CD4-positive, alpha-beta T cell treated with Interleukin-12 subunit alpha and Interleukin-12 subunit beta, for 1 hour (primary cell): ENCODE measurements around the gene HES1.

Source experiments
- DNase-seq: peaks from one replicate; pipeline ENCODE4 v3.0.0-alpha.2; 2020

HES1 gene

DNA sequence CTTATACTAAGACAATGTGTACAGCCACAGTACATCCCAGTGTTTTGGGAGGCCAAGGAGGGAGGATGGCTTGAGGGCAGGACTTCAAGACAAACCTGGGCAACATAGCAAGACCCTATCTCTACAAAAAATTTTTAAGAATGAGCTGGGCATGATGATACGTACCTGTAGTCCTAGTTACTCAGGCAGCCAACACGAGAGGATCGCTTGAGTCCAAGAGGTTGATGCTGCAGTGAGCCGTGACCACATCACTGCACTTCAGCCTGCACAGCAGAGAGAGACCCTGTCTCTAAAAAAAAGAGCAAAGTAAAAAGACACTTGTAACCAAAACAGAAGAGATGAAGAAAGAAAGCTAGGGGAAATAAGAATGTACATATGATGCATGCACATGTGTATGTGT, 38.5 kb downstream of the HES1 start:
- DNase-seq = no peak

DNA sequence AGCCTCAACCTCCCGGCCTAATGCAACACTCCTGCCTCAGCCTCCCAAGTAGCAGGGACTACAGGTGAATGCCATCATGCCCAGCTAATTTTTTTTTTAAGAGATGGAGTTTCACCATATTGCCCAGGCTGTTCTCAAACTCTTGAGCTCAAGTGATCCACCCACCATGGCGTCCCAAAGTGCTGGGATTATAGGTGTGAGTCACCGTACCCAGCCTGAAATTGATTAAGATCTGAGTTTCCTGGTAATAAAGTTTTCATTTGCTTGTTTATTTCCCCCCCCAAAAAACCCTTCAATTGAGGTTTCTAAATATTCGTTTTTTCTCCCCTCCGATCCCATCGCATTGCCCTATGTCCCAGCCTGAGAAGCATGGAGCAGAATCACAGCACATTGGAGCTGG, 39.0 kb downstream of the HES1 start:
- DNase-seq = no peak

DNA sequence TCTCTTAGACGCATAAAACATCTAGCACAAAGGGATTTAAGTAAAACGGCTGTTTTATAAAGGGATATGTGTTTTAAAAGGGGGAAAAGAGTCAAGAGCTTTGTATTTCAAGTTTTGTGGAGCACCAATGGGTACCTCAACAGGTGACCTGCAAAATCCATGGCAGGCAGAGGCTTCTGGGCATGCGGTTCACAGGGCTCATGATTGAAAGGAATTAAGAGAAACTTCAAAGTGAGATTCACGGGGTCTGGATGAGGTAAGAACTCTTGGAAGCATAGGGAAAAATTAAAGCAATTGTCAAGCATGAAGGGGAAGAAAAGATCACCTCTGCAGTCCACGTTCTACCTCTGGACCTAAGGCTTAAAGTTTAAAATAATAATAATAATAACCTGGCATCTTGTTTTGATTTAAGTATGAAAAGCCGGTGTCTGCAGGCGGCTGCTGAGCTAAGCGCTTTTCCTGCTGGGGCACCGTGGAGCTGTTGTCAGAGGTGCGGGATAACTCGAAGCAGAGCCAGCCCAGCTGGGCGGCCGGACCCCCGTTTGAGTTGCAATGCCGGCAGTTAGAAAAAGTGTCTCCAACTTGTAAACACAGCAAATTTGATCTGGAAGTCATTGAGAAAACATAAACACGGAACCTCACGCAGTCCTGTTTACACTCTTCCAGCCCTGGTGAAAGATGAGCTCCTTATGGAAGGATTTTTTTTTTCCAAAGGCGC, 40.5 kb downstream of the HES1 start:
- no peak for DNase-seq

DNA sequence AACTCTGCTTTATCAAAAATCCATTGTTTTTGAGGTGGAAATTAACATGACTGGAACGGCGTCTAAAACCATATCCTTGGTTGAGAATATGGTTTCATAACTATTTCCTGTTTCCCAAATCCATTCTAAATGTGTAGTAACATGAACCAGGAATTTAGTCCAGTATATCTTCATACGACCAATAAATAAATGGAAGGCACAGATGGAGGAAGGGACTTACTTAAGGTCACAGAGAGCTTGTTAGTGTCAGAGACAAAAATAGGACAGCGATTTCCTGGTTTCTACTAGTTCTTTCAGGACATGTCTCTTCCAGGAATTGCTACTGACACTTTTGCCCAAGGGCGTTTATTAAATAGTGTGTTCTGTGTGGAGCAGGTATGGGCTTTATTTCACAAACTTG, 41.2 kb downstream of the HES1 start:
- no peak for DNase-seq

DNA sequence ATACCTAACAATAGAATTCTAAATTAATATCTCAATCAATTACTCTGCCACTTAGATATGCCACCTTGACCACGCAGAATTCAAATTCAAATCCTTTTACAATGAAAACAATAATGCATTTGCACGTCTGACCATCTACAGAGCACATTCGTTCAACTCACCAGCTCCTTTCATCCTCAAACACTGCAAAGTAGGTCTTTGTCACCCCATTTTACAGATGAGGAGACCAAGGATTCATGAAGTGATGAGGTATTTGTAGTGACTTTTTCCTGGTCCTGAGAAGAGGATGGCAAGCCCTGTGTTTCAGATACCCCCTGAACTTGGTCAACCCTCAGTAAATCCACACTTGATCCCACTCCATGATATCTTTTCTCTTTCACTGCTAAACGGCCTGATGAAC, 42.2 kb downstream of the HES1 start:
- no peak for DNase-seq

DNA sequence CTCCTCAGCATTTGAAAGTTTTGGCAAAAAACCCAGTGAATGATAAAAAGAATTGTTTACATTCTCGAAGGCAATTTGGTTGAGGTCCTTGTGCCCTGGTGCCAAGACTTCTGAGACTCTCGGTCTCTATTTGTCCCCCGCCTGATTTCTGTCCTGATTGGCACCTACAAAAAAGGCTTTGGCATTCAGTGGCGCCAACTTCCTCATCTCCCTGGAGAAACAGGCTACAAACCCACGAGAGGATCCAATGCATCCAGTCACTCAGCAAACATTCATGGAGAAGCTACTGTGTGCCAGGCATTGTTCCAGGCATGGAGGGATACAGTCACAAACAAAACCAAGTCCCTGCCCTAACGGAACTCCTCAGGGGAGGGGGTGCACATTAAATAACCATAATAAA, 42.7 kb downstream of the HES1 start:
- DNase-seq = no peak

DNA sequence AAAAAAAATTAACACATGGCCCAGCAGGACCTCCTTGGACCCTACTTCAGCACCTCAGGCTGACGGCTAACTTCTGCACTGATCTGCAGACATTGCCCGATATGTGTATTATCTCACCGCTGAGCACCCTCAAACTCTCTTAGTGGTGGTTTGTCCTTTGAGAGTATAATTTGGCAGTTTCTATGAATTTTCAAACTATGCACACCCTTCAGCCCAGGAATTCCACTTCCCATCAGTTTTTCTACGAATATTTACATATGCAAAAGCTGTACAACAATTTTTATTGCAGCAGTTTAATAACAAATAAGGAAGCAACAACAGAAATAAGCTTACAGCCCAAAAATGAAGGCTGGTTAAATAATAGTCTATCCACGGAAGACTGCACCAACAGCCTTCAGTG, 44.6 kb downstream of the HES1 start:
- DNase-seq = no peak

DNA sequence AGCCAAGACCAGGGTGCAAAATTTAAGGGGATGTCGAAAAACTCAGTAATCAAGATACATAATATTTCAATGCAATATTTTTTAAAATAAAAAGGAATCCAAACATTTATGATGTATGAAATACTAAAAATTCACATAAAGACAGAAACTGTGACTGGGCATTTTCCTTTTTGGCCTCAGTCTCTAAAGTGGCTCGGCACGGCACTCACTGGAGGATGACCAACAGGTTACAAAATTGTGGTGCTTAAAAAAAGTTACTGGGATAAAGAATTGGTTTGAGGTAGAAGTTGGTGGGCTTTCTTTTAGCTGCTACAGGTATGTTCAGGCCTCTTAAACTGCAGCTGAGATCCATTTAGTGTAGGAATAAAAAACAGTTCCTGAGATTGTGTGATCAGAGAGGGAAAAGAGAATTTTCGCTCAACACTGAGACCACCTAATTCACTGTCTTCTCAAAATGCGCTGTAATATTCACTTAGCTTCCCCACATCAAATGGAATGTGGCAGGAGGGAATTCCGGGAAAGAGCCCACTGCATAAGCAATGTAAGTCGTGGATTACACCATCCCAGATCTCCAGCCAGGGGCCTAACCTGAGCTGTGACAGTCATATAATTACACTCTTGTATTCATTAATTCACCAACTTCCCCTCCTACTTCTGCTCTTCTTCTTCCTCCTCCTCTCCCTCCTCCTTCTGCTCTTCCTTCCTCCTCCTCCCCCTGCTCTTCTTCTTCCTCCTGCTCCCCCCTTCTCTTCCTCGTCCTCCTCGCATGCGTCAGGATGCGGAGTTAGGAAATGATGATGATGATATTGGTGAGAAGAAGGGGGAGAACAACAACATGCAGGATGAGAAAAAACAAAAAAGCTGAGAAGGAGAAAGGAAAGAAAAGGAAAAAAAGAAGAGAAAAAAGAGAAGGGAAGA, 45.9 kb downstream of the HES1 start:
- DNase-seq = no peak

DNA sequence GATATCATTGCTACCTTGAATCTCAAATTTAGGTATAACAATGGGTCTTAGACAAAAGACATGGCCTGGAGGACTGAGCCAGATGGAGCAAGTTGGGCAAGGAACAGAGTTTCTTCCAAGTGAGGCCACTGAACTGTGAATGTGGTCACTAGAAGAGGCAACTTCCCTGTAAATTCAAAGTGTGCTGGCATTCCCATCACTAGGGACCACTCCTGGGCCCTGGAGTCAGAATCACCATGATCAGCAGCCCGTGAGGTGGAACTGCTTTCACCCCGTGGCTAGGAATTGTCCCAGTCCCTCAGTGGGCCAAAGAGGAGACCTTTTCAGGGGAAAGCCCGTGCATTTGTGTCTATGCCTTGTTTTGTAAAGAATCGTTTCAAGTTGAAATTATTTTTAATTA, 47.3 kb downstream of the HES1 start:
- DNase-seq = no peak

DNA sequence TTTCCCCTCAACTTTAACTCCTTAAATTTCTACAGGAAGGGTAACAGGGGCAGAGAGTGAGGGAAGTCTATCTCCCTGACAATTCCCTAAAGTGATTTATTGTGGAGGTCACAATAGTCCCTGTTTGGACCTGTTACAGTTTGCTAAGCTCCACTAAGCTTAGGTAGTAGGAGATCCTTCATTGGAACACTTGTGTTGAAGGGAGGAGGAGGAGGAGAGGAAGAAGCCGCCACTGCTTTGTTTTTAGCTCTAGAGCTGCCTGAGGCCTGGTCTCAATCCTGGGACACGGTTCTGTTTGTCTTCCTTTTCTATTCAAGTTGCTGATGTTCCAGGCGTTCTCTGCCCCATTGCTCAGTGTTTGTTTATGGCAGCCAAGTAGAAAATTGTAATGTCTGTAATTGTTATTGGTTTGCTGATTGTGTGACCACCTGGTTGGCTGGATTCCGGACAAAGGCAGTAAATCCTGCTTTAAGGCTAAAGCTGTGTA, 48.4 kb downstream of the HES1 start:
- DNase-seq = no peak

DNA sequence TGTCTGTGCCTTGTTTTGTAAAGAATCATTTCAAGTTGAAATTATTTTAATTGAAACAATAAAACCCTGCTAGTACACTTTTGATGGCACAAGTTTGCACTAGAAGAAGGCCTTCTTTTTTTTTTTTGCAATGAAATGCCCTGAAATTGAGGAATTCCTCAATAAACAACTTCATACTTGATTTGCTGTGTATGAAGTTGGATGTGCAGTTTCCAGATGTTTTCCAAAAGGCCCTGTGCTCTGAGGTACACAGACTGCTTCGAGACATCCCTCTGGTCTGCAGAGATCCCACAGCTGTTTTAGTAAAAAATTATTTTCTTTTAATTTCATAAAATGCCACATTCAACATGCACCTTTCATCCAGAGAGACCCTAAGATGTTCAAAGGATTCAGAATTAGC, 48.9 kb downstream of the HES1 start:
- DNase-seq = no peak

DNA sequence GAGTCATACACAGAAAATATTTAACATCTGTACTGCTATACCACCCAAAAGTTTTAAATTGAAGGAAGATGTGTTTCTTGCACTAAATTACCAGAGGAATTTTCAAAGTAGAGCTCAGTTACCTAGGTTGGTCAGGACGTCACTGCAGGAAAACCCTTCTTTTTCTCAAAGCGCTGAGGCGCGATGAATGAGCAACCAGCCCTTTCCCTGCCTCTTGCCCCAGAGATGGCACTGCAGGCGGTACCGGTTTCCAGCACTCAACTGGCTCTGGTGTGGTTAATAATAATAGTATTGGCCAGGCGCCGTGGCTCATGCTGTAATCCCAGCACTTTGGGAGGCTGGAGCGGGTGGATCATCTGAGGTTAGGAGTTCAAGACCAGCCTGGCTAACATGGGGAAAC, 49.3 kb downstream of the HES1 start:
- DNase-seq = no peak

DNA sequence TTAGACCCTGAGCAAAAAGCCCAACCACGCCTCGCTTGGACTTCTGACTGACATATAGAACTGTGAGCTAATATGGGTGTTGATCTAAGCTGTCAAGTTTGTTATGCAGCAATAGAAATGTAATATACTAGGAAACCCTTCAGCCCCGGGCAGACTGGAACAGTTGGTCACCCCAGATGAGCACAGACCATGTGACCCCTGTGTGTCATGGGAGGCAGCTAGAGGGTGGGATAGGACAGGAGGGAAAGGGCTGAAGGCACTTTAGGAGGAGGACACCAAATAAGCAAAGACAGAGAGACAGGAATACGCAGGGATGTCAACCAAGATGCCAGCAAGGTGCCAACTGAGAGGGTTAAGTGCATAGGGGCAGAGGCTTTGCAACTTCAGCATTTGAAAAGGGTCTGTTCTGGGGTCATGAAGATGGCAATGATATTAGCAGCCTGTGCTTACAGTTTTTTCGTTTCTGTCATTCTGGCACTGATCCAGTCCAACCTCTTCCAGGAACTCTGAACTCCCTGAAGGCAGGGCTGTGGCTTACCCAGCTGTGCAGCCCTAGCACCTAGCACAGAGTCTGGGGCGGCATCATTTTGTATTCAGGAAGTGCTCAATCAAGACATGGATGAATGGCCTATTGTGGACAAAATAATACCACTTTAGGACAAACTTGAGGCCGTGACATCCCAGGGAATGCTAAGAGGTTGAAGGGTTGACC, 51.4 kb downstream of the HES1 start:
- no peak for DNase-seq
